Osteoblast (primary cell): ENCODE data around the gene MAP4K3. TPM values are rescaled to one million over a fixed set of nuclear protein-coding genes. Genes with fewer than 3 reads are reported as not detected.

Source experiments
- DNase-seq: peaks from one replicate; pipeline ENCODE4 v3.0.0; 2011; ENCODE audit warnings: low spot score, mixed read lengths; ENCODE audit not compliant: insufficient read length; ENCODE audit errors: missing footprints
- H2AFZ ChIP-seq: 2 replicates; pipeline ENCODE4 v1.6.0; 2011; ENCODE audit warnings: mild to moderate bottlenecking, low read length
- H3K27ac ChIP-seq: 2 replicates; pipeline ENCODE4 v1.5.1; 2011; ENCODE audit warnings: mild to moderate bottlenecking, low read depth, low read length, moderate library complexity
- H3K27me3 ChIP-seq: 2 replicates; pipeline ENCODE4 v1.6.0; 2012; ENCODE audit warnings: mild to moderate bottlenecking, control low read depth, inconsistent platforms, low read length, moderate library complexity; ENCODE audit not compliant: insufficient read depth
- H3K36me3 ChIP-seq: 2 replicates; pipeline ENCODE4 v1.5.1; 2011; ENCODE audit warnings: mild to moderate bottlenecking, low read length, control low read depth, moderate library complexity; ENCODE audit not compliant: insufficient read depth
- H3K4me1 ChIP-seq: 2 replicates; pipeline ENCODE4 v1.5.1; 2011; ENCODE audit warnings: mild to moderate bottlenecking, low read length, control low read depth, moderate library complexity; ENCODE audit not compliant: insufficient read depth
- H3K4me2 ChIP-seq: 2 replicates; pipeline ENCODE4 v1.6.0; 2011; ENCODE audit warnings: mild to moderate bottlenecking, low read length; ENCODE audit not compliant: insufficient read depth
- H3K4me3 ChIP-seq: fragments of 200-600 bp; sonication (generic); 3 replicates; pipeline ENCODE4 v1.5.1; 2012; ENCODE audit warnings: mild to moderate bottlenecking, low read length, inconsistent platforms; ENCODE audit not compliant: insufficient read depth
- H3K79me2 ChIP-seq: 2 replicates; pipeline ENCODE4 v1.6.0; 2012; ENCODE audit warnings: mild to moderate bottlenecking, low read length, control low read depth, inconsistent platforms; ENCODE audit not compliant: insufficient read depth
- H3K9me3 ChIP-seq: 2 replicates; pipeline ENCODE4 v1.5.1; 2011; ENCODE audit warnings: low read depth, low read length, control low read depth
- H4K20me1 ChIP-seq: 2 replicates; pipeline ENCODE4 v1.6.0; 2012; ENCODE audit warnings: mild to moderate bottlenecking, low read length, control low read depth; ENCODE audit not compliant: insufficient read depth
- total RNA-seq: library from RNA; depleted of rRNA; stranded (reverse); fragments of >200 nt; gene quantifications from 2 replicates; pipeline ENCODE4 v1.2.3, GENCODE V29; 2012
- TF ChIP-seq, protein P1 (sequence below): IDR thresholded peaks from 2 replicates; pipeline ENCODE4 v1.5.1; 2011; ENCODE audit warnings: mild to moderate bottlenecking, low read depth, low read length, moderate library complexity; ENCODE audit errors: extremely low read depth

The MAP4K3 gene
- total RNA-seq, 1 donor = 51.8 TPM

GRCh38 chr2:39359453-39360038, 77.5 kb downstream of the MAP4K3 start:
- H3K27me3 ChIP-seq = no peaks in the 10 kb centered on the region
- H3K27ac ChIP-seq = no peak overlapping the region
- H3K79me2 ChIP-seq = peaks cover 80% of the 10 kb centered on the region
- H3K4me1 ChIP-seq = no peaks in the 10 kb centered on the region
- H3K4me2 ChIP-seq = no peak overlapping the region
- H3K36me3 ChIP-seq = peaks cover 2% of the 10 kb centered on the region
- H3K9me3 ChIP-seq = peaks cover 9% of the 10 kb centered on the region
- peaks cover 17% of the 10 kb centered on the region for H4K20me1 ChIP-seq
- no peak for DNase-seq
- H3K4me3 ChIP-seq = no peak overlapping the region
- no peak overlapping the region for H2AFZ ChIP-seq
- TF ChIP-seq, protein P1, sequence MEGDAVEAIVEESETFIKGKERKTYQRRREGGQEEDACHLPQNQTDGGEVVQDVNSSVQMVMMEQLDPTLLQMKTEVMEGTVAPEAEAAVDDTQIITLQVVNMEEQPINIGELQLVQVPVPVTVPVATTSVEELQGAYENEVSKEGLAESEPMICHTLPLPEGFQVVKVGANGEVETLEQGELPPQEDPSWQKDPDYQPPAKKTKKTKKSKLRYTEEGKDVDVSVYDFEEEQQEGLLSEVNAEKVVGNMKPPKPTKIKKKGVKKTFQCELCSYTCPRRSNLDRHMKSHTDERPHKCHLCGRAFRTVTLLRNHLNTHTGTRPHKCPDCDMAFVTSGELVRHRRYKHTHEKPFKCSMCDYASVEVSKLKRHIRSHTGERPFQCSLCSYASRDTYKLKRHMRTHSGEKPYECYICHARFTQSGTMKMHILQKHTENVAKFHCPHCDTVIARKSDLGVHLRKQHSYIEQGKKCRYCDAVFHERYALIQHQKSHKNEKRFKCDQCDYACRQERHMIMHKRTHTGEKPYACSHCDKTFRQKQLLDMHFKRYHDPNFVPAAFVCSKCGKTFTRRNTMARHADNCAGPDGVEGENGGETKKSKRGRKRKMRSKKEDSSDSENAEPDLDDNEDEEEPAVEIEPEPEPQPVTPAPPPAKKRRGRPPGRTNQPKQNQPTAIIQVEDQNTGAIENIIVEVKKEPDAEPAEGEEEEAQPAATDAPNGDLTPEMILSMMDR = no peak

GRCh38 chr2:39356922-39357639, 80.0 kb downstream of the MAP4K3 start:
- peaks cover 63% of the 10 kb centered on the region for H3K79me2 ChIP-seq
- H3K4me1 ChIP-seq = no peaks in the 10 kb centered on the region
- H3K27me3 ChIP-seq = no peaks in the 10 kb centered on the region
- H2AFZ ChIP-seq = no peak overlapping the region
- H4K20me1 ChIP-seq = peaks cover 13% of the 10 kb centered on the region
- H3K4me3 ChIP-seq = no peak overlapping the region
- H3K27ac ChIP-seq = no peak overlapping the region
- no peak for DNase-seq
- peaks cover 2% of the 10 kb centered on the region for H3K36me3 ChIP-seq
- TF ChIP-seq, protein P1 = no peak
- H3K4me2 ChIP-seq = no peak overlapping the region
- H3K9me3 ChIP-seq = peaks cover 9% of the 10 kb centered on the region

- no peaks in the 10 kb centered on the region for H3K36me3 ChIP-seq
- no peaks in the 10 kb centered on the region for H4K20me1 ChIP-seq
- DNase-seq = no peak
- H3K79me2 ChIP-seq = peaks cover 21% of the 10 kb centered on the region
- H3K4me1 ChIP-seq = no peaks in the 10 kb centered on the region
- no peak overlapping the region for H3K4me2 ChIP-seq
- no peak overlapping the region for H3K27ac ChIP-seq
- no peaks in the 10 kb centered on the region for H3K27me3 ChIP-seq
- no peak overlapping the region for H3K4me3 ChIP-seq
- no peak overlapping the region for H2AFZ ChIP-seq
- TF ChIP-seq, protein P1 = no peak
- no peaks in the 10 kb centered on the region for H3K9me3 ChIP-seq
Measured at GRCh38 chr2:39350658-39351057, 86.4 kb downstream of the MAP4K3 start.

DNA sequence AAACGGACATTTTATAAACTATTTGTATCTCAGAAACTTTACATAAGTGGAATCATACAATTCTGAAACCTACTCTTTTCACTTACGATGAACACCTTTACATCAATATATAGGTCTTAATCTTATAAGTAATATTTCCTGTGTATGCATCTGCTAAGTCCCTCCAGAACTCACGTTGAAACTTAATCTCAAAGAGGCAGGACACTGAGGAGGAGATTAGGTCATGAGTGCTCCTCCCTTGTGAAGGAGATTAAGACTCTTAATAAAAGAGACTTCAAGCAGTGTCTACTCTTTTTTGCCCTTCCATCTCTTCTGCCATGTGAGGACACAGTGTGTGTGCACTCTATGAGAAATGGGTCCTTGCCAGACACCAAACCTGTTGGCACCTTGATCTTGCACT, 98.6 kb downstream of the MAP4K3 start:
- TF ChIP-seq, protein P1 = no peak
- Histone ChIP-seq H4K20me1 (peaks cover 9% of the 10 kb centered on the region), H3K4me3 (no peak overlapping the region), H3K9me3 (no peaks in the 10 kb centered on the region), H3K27me3 (no peaks in the 10 kb centered on the region), H3K79me2 (peaks cover 29% of the 10 kb centered on the region), H3K4me2 (no peak overlapping the region), H3K27ac (no peak overlapping the region), H2AFZ (no peak overlapping the region), H3K36me3 (peaks cover 6% of the 10 kb centered on the region), H3K4me1 (no peaks in the 10 kb centered on the region)
- no peak for DNase-seq
